Middle frontal gyrus (tissue), 1 donor: Measurements from ENCODE around the gene MIX23.
"Not testable (repeated sequence)": the region's sequence is repeated elsewhere in the genome, so short reads cannot be mapped to it uniquely, and the experiment has no call there.

Source experiments
- DNase-seq: peaks from one replicate; pipeline ENCODE4 v3.0.0-alpha.2; 2015; ENCODE audit warnings: low spot score; ENCODE audit errors: extremely low spot score

Gene MIX23

DNA sequence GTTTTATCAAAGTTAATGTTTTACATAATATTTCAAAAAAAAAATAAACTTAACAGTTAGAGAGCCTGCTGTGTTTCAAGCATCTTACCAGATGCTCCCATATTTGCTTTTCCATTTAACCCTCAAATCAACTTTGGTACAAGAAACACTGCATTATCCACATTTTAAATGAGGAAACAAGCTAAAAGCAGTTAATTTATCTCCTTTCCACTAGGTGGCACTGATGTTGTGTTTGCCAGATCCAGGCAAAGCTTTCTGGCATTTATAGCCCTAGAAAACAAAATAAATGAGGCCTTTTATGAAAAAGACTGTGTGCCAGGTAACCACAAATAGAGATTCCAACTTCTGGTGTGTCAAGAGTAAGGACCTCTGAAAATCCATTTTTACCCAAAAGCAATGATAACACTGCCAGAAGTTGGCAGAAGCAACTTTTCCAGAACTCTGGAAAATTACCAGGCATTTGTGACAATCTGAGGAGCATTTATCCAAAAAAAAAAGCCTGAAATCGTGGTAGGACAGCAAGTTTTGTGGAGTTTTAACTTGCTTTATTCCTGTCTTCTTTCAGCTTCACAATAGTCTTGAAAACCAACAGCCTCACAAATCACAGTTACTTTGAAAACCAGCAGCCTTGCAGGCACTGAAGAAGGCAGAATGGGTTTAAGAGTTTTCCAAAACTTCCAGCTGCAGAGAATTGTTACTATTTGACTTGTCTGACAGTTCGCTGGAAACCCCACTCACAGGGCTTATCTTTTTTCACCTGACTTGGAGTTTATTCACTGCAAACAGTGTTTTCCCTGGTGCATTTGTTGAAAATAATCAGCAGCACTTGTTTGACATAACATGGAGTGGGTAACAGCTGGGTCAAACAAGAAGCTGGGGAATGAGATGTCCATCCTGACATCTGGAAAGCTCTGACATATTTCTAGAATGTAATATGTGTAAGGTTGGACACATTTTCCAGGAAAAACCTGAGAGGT lies 10.1 kb upstream of the MIX23 start:
- no peak for DNase-seq

DNA sequence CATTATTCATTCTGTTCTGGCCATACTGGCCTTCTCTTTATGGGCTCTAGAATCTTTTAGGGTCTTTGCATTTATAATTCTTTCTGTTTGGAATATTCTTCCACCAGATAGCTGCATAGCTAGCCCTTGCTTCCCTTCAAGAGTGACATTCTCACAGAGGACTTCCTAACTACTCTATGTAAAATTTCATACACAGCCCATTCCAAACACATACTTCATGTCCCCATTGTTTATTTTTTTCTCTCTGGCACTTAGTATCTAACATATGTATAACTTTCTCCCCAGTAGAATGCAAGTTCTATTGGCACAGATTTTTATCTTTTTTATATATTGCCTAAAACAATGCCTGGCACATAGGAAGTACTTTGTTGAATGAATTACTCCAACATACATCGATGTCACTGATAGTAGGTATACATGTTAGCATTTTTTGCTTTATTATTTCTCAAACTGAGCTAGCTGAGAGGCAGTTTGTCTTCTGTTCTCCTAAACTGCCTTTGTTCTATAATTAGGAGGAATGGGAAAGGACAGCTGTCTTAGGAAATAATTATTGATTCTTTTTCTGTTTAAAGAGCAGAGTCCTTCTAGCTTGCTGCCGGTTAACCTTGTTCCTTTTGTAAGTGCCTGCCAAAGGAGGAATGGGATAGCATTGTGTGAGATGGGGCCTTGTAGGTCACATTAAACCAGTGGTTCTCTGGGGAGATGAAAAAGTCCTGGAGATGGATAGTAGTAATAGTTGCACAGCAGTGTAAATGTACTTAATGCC lies 8.8 kb upstream of the MIX23 start:
- DNase-seq = no peak

DNA sequence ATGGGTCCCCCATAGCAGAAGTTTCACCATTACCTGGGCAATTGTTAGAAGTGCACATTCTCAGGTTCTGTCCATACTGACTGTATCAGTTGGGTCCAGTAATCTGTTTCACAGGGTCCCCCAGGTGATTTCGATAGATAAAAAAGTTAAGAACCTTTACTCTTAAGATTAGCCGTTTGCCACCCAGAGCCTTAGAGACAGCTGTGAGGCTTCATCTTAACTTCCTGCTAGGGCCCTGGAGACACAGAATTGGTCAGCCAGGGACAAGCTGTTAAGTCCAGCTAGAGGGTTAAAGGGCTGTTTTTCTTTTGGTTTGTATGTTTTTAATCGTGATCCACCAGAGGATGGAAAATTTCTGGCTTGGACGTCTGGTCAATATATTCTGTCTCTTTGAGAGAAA lies 7.6 kb upstream of the MIX23 start:
- no peak for DNase-seq

- DNase-seq = no peak
Observed at GRCh38 chr3:122389892-122390291, 6.9 kb upstream of the MIX23 start.

- DNase-seq = no peak
Observed at GRCh38 chr3:122389197-122389596, 6.2 kb upstream of the MIX23 start.

DNA sequence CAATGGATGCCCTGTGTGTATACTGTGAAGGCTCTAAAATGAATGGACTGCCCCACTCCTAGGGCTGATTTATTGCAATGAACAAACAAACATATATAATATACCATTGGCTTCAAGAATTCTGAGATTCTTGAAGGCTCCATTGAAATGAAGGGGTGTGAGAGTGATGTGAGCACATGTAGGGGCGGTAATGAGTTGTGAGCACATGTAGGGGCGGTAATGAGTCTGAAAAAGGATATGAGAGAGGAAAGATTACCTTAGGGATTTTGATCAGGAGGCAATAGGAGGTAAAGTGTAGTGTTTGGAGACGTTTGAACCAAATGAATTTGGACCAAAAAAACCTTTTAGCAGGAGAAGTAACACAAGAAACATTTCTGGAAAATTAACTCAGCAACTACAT lies 4.7 kb upstream of the MIX23 start:
- no peak for DNase-seq

- peak; percentile 88 for DNase-seq
Observed at GRCh38 chr3:122383771-122384697, 1.0 kb upstream of the MIX23 start, which contains the start of gene FAM162A. Gene FAM162A, plus strand, starts transcription at chr3:122384182. Its CDS starts 84 bp downstream, at chr3:122384266.

DNA sequence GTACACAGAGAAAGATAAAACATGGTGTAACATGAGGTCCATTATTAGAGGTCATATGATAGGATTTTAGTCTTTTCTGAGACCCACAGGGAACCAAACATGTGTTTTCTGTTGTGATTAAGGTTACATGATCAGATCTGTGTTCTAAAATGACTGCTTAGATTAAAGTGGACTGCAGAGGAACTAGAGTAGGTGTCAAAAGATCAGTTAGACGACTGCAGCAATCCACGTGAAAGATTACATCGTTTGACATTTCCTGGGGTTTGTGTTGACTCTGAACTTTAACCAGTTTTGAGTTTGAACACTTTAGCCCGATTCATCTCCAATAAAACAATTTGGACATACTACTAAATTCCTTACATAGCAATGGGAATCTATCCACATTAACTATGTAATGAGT lies 5.1 kb downstream of the MIX23 start:
- no peak for DNase-seq

- DNase-seq = no peak
Observed at GRCh38 chr3:122374034-122374433, 9.0 kb downstream of the MIX23 start.

DNA sequence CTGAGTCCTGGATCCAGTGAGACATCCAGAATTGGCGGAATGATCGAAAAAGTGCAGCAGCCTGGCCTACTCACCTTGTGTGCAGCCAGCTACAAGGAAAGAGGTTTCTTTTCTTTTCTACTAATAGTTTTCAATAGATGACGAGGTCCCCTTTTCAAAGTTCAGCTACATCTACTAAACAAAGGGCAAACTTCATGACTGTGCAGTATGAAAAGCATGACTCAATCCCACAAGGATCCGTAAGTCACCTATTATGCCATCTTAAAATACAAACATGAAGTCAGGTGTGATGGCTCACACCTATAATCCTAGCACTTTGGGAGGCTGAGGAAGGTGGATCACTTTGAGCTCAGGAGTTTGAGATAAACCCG lies 16.7 kb downstream of the MIX23 start:
- DNase-seq = no peak

DNA sequence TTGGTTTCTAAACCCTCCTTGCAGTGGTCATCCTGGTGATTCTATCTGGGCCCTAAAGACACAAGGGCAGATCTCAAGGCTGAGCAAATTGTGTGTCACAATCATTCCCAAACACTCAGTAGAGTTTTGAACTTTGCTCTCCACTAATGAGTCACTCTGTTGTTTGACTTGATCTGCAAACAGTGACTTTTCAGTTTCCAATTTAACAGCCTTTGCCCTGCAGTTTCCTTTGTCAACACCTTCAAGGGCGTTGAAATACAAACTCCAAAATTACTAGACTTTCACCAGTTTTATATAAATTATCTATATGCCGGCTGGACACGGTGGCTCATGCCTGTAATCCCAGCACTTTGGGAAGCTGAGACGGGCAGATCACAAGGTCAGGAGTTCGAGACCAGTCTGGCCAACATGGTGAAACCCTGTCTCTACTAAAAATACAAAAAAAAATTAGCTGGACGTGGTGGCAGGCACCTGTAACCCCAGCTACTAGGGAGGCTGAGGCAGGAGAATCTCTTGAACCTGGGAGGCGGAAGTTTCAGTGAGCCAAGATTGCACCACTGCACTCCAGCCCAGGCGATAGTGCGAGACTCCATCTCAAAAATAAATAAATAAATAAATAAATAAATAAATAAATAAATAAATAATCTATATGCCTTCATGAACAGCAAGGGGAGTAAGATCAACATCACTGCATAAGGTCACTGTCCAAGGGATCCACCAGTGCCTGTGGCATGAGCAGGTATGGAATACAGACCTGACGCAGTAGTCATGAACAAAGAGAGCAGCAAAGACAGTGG lies 17.3 kb downstream of the MIX23 start:
- DNase-seq = not testable (repeated sequence)

- DNase-seq = no peak
Observed at GRCh38 chr3:122365073-122365472, 18.0 kb downstream of the MIX23 start.

GRCh38 chr3:122364490-122364889 lies 18.5 kb downstream of the MIX23 start:
- no peak for DNase-seq

DNA sequence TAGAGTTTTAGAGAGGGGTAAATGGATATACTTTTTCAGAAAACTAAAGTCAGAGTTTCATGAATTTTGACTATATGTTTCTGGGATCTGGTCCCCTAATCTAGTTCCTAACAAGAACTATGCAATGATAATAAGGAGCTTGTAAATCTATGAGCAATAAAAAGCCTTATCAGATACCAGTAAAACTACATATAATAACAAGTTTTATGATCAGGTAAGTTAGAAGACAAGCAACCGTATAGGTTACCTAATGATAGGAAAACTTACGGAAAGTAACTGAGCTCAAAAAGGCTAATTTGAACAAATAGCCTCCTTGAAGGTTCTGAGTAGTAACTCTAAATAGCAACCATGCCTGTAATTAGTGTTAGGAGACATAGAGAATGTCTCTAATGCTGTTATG lies 21.0 kb downstream of the MIX23 start:
- no peak for DNase-seq

DNA sequence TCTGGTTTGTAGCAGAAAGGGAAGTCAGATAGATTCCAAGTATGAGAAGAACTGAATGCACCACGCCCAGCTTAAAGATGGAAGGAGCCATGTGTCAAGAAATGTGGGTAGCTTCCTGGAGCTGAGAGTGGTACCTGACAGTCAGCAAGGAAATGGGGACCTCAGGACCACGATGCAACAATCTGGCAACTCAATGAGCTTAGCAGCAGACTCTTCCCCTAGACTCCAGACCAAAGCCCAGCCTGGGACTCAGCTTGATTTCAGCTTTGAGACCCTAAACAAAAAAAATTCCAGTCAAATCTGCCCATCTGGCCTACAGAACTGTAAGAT lies 24.4 kb downstream of the MIX23 start:
- DNase-seq = no peak

DNA sequence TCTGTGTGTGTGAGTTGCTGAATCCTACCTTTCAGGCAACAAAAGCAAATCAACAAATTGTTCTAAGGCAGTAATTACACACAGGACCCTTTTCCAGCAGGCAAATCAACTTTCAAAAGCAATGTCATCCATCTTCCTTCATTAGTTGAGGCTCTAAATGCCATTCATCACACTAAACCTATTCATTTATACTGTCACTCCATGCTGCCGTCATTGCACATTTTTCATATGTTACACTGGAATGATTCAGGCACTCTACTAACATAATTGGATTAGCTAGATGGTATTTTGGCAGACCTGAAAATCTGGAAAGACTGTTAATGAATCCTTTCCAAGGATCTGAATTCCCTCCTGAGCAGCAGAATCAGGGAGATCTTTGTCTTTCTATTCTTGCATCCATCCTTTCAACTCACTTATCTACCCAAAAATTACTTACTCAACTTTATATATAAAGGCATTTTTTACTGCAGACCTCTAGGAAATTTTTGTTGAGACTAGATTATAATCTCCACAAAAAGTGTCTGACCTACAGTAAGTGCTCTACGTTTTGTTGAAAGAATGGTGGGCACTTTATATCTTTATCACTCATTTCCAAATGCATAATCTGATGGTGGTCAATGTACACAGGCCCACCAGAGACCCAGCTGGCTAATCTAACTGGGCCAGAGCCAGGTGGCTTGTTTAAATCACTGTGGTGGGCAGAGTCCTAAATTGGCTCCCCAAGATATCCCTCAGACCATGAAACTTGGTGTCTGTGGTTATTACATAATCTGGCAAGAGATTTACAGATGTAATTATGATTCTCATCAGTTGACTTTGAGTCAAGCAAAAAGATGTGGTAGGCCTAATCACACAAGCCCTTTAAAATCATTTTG lies 25.0 kb downstream of the MIX23 start:
- no peak for DNase-seq

DNA sequence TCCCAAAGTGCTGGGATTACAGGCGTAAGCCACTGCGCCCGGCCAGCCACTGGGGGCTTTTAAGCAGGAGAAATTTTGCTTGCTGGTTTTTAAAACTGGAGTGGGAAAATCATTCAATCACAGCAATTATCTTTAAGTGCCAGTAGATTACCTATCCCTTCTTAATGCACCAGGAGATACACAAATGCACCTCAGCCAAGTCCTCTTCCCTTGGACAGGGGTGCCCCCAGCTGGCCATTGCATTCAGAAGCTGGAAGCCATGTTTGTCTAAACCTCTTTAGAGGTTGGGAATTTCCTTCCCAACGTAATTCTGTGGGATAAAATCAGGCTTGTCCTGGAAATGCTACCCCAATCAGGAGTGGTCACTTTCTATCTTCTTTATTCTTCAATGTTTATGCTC lies 26.6 kb downstream of the MIX23 start:
- DNase-seq = no peak

- DNase-seq = no peak
Observed at GRCh38 chr3:122355612-122356011, 27.4 kb downstream of the MIX23 start.

- DNase-seq = no peak
Observed at GRCh38 chr3:122353893-122354401, 29.1 kb downstream of the MIX23 start.
